ENCODE measurements around the gene DNAJB11. TPM values are rescaled to one million over a fixed set of nuclear protein-coding genes. Genes with fewer than 3 reads are reported as not detected.

DNAJB11 gene
- total and polyA plus RNA-seq, 2 experiments from 2014 or later, result 72.6 to 85.6 TPM

DNA sequence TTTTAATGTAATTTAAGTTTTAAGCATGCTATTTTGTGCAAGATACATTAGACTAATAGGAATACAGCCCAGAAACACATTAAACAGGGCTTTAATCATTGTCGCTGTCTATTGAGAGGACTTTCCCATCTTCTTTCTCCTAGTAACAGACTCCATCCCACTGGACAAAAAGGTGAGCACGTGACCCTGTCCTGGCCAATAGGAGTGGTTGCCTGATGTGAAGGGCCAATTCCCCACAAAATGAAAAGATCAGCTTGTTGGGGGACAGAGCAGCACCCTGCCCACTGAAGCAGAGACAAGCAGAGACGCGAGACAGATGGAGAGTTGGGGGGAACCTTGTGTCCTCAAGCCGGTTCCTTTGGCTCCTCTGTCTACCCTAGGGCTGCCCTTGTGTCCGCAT, 47.5 kb upstream of the DNAJB11 start:
- peaks cover 5% of the 10 kb centered on the region for H3K27me3 Mint-ChIP-seq (ENCODE audit: insufficient read depth, low read depth, poor library complexity)
- Histone ChIP-seq H3K4me3 (no peak overlapping the region), H3K4me1 (ENCODE audit: insufficient read depth) (peaks cover 10% of the 10 kb centered on the region; the same call in 1 of the 2 replicates), H3K36me3 (ENCODE audit: insufficient read depth) (no peaks in the 10 kb centered on the region), H3K4me2 (no peak overlapping the region), H3K27ac (ENCODE audit: low read depth) (no peak overlapping the region), H3K27me3 (ENCODE audit: insufficient read depth) (no peaks in the 10 kb centered on the region), H4K20me1 (replicated peaks; ENCODE audit: insufficient read depth) (no peaks in the 10 kb centered on the region), H3K79me2 (replicated peaks; ENCODE audit: insufficient read depth) (no peaks in the 10 kb centered on the region), H3F3A (replicated peaks; ENCODE audit: low read depth) (no peaks in the 10 kb centered on the region), H2AFZ (peak overlapping the region; percentile 32; the same call in 1 of the 2 replicates), H3K9me2 (ENCODE audit: insufficient read depth) (no peaks in the 10 kb centered on the region)
- ATAC-seq (no peak), DNase-seq (ENCODE audit: low spot score) (no peak)
- no peaks in the 10 kb centered on the region for H3K36me3 Mint-ChIP-seq (ENCODE audit: low read depth)
- H3K4me3 Mint-ChIP-seq, result no peak overlapping the region
- TF ChIP-seq, protein P1, sequence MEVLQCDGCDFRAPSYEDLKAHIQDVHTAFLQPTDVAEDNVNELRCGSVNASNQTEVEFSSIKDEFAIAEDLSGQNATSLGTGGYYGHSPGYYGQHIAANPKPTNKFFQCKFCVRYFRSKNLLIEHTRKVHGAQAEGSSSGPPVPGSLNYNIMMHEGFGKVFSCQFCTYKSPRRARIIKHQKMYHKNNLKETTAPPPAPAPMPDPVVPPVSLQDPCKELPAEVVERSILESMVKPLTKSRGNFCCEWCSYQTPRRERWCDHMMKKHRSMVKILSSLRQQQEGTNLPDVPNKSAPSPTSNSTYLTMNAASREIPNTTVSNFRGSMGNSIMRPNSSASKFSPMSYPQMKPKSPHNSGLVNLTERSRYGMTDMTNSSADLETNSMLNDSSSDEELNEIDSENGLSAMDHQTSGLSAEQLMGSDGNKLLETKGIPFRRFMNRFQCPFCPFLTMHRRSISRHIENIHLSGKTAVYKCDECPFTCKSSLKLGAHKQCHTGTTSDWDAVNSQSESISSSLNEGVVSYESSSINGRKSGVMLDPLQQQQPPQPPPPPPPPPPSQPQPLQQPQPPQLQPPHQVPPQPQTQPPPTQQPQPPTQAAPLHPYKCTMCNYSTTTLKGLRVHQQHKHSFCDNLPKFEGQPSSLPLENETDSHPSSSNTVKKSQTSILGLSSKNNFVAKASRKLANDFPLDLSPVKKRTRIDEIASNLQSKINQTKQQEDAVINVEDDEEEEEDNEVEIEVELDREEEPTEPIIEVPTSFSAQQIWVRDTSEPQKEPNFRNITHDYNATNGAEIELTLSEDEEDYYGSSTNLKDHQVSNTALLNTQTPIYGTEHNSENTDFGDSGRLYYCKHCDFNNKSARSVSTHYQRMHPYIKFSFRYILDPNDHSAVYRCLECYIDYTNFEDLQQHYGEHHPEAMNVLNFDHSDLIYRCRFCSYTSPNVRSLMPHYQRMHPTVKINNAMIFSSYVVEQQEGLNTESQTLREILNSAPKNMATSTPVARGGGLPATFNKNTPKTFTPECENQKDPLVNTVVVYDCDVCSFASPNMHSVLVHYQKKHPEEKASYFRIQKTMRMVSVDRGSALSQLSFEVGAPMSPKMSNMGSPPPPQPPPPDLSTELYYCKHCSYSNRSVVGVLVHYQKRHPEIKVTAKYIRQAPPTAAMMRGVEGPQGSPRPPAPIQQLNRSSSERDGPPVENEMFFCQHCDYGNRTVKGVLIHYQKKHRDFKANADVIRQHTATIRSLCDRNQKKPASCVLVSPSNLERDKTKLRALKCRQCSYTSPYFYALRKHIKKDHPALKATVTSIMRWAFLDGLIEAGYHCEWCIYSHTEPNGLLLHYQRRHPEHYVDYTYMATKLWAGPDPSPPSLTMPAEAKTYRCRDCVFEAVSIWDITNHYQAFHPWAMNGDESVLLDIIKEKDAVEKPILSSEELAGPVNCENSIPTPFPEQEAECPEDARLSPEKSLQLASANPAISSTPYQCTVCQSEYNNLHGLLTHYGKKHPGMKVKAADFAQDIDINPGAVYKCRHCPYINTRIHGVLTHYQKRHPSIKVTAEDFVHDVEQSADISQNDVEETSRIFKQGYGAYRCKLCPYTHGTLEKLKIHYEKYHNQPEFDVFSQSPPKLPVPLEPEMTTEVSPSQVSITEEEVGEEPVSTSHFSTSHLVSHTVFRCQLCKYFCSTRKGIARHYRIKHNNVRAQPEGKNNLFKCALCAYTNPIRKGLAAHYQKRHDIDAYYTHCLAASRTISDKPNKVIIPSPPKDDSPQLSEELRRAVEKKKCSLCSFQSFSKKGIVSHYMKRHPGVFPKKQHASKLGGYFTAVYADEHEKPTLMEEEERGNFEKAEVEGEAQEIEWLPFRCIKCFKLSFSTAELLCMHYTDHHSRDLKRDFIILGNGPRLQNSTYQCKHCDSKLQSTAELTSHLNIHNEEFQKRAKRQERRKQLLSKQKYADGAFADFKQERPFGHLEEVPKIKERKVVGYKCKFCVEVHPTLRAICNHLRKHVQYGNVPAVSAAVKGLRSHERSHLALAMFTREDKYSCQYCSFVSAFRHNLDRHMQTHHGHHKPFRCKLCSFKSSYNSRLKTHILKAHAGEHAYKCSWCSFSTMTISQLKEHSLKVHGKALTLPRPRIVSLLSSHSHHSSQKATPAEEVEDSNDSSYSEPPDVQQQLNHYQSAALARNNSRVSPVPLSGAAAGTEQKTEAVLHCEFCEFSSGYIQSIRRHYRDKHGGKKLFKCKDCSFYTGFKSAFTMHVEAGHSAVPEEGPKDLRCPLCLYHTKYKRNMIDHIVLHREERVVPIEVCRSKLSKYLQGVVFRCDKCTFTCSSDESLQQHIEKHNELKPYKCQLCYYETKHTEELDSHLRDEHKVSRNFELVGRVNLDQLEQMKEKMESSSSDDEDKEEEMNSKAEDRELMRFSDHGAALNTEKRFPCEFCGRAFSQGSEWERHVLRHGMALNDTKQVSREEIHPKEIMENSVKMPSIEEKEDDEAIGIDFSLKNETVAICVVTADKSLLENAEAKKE (CRISPR knock-in tag; IDR thresholded peaks at IDR 0.05), result no peak
- TF ChIP-seq EZH2phosphoT487 (IDR thresholded peaks at IDR 0.05; ENCODE audit: unreplicated experiment) (no peak), CREB1 (CRISPR knock-in tag; IDR thresholded peaks at IDR 0.05; ENCODE audit: low read depth) (no peak), JUNB (IDR thresholded peaks at IDR 0.05; ENCODE audit: unreplicated experiment) (no peak)
- TF ChIP-seq, protein P2, sequence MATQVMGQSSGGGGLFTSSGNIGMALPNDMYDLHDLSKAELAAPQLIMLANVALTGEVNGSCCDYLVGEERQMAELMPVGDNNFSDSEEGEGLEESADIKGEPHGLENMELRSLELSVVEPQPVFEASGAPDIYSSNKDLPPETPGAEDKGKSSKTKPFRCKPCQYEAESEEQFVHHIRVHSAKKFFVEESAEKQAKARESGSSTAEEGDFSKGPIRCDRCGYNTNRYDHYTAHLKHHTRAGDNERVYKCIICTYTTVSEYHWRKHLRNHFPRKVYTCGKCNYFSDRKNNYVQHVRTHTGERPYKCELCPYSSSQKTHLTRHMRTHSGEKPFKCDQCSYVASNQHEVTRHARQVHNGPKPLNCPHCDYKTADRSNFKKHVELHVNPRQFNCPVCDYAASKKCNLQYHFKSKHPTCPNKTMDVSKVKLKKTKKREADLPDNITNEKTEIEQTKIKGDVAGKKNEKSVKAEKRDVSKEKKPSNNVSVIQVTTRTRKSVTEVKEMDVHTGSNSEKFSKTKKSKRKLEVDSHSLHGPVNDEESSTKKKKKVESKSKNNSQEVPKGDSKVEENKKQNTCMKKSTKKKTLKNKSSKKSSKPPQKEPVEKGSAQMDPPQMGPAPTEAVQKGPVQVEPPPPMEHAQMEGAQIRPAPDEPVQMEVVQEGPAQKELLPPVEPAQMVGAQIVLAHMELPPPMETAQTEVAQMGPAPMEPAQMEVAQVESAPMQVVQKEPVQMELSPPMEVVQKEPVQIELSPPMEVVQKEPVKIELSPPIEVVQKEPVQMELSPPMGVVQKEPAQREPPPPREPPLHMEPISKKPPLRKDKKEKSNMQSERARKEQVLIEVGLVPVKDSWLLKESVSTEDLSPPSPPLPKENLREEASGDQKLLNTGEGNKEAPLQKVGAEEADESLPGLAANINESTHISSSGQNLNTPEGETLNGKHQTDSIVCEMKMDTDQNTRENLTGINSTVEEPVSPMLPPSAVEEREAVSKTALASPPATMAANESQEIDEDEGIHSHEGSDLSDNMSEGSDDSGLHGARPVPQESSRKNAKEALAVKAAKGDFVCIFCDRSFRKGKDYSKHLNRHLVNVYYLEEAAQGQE (IDR thresholded peaks at IDR 0.05; ENCODE audit: unreplicated experiment), result no peak
- no peak overlapping the region for H3K27ac Mint-ChIP-seq
- H3K9me3 Mint-ChIP-seq, result no peaks in the 10 kb centered on the region
- peaks cover 7% of the 10 kb centered on the region; the same call in 2 of the 3 replicates for H3K4me1 Mint-ChIP-seq
